ENCODE results near the gene AAGAB.

GRCh38 chr15:67198157-67198754 is 56.2 kb downstream of the AAGAB start:
- TF ChIP-seq EZH2 (IDR thresholded peaks at IDR 0.05; ENCODE audit: borderline replicate concordance, insufficient read depth, low read length, poor library complexity, severe bottlenecking) (no peak), POLR2AphosphoS5 (IDR thresholded peaks at IDR 0.05) (no peak), CTCF (IDR thresholded peaks at IDR 0.05; ENCODE audit: poor library complexity, severe bottlenecking) (no peak), SMC3 (conservative IDR thresholded peaks at IDR 0.05; ENCODE audit: poor library complexity) (no peak), EP300 (conservative IDR thresholded peaks at IDR 0.05; ENCODE audit: poor library complexity, severe bottlenecking) (no peak), RAD21 (conservative IDR thresholded peaks at IDR 0.05) (no peak), MXI1 (conservative IDR thresholded peaks at IDR 0.05; ENCODE audit: poor library complexity, severe bottlenecking) (no peak)
- TF ChIP-seq, protein P1, sequence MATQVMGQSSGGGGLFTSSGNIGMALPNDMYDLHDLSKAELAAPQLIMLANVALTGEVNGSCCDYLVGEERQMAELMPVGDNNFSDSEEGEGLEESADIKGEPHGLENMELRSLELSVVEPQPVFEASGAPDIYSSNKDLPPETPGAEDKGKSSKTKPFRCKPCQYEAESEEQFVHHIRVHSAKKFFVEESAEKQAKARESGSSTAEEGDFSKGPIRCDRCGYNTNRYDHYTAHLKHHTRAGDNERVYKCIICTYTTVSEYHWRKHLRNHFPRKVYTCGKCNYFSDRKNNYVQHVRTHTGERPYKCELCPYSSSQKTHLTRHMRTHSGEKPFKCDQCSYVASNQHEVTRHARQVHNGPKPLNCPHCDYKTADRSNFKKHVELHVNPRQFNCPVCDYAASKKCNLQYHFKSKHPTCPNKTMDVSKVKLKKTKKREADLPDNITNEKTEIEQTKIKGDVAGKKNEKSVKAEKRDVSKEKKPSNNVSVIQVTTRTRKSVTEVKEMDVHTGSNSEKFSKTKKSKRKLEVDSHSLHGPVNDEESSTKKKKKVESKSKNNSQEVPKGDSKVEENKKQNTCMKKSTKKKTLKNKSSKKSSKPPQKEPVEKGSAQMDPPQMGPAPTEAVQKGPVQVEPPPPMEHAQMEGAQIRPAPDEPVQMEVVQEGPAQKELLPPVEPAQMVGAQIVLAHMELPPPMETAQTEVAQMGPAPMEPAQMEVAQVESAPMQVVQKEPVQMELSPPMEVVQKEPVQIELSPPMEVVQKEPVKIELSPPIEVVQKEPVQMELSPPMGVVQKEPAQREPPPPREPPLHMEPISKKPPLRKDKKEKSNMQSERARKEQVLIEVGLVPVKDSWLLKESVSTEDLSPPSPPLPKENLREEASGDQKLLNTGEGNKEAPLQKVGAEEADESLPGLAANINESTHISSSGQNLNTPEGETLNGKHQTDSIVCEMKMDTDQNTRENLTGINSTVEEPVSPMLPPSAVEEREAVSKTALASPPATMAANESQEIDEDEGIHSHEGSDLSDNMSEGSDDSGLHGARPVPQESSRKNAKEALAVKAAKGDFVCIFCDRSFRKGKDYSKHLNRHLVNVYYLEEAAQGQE (IDR thresholded peaks at IDR 0.05; ENCODE audit: borderline replicate concordance): no peak

Data from neural cell (in vitro differentiated cells).